Uterus (tissue), 4 donors: Measurements from ENCODE around the gene CCDC57. TPM values are rescaled to one million over a fixed set of nuclear protein-coding genes. Genes with fewer than 3 reads are reported as not detected.
A peak's percentile ranks its signal among the peaks of the same experiment; 100 is the strongest.

ENCODE experiments used
- DNase-seq, 2 donors: peaks; one replicate each; pipeline ENCODE4 v3.0.0-alpha.2; 2019 to 2020
- H3K27ac ChIP-seq, 2 donors: fragments of 200-600 bp; sonication (generic); 1 replicate in 1 of 2; 2 replicates in 1 of 2; pipeline ENCODE4 v1.5.1; 2016 to 2018
- H3K27me3 ChIP-seq, 2 donors: fragments of 200-600 bp; sonication (generic); one replicate each; pipeline ENCODE4 v1.5.1; 2018 to 2019; ENCODE audit warnings: control low read depth in 1 of 2
- H3K36me3 ChIP-seq, 2 donors: fragments of 200-600 bp; sonication (generic); one replicate each; pipeline ENCODE4 v1.5.1; 2019; ENCODE audit warnings: control low read depth in 1 of 2
- H3K4me1 ChIP-seq, 2 donors: fragments of 200-600 bp; sonication (generic); one replicate each; pipeline ENCODE4 v1.5.1; 2018 to 2019; ENCODE audit warnings: control low read depth in 1 of 2
- H3K4me3 ChIP-seq, 2 donors: fragments of 200-600 bp; sonication (generic); 1 replicate in 1 of 2; 2 replicates in 1 of 2; pipeline ENCODE4 v1.5.1; 2018 to 2019; ENCODE audit warnings: mild to moderate bottlenecking in 1 of 2
- H3K9me3 ChIP-seq, 2 donors: fragments of 200-600 bp; sonication (generic); one replicate each; pipeline ENCODE4 v1.5.1; 2019; ENCODE audit warnings: control low read depth in 1 of 2
- CTCF ChIP-seq, 4 experiments: fragments of 200-600 bp in 2 of 4; fragments of 450-650 bp in 2 of 4; sonication (generic) in 2 of 4; IDR thresholded peaks; one replicate each; pipeline ENCODE4 v1.5.1; 2016 to 2019; ENCODE audit warnings: antibody characterized with exemption in 4 of 4, mild to moderate bottlenecking in 2 of 4, moderate library complexity in 1 of 4
- POLR2A ChIP-seq, 2 donors: fragments of 450-650 bp; IDR thresholded peaks; one replicate each; pipeline ENCODE4 v1.6.1; 2016; ENCODE audit warnings: antibody characterized with exemption in 2 of 2, mild to moderate bottlenecking in 1 of 2, moderate library complexity in 1 of 2
- intact Hi-C: fragments of 100-400 bp; cut with DNase I; formaldehyde crosslinking; loops from one replicate; pipeline ENCODE4 v1.15.1; 2023; ENCODE audit warnings: low total_unique reads
- total RNA-seq, 4 donors: library from RNA; depleted of rRNA in 3 of 4; stranded (reverse); fragments of >200 nt in 3 of 4; gene quantifications; one replicate each; pipeline versions ENCODE4 v1.1.0 to v1.2.4, GENCODE V29; 2014 to 2023
- donor health status: DM: yes; HTN: yes; CAD: no.

CCDC57 gene
- total RNA-seq, 4 donors from 2014 or later = 4.4 to 88.2 (median 17.6) TPM

- Histone ChIP-seq H3K9me3 (no peaks in the 10 kb centered on the region), H3K4me3 (no peak overlapping the region), H3K4me1 (peaks cover 0 to 13% of the 10 kb centered on the region in 2 donors), H3K27me3 (no peaks in the 10 kb centered on the region), H3K27ac (peak overlapping the region in 1 of 2 donors; percentile 29), H3K36me3 (no peaks in the 10 kb centered on the region)
- peak in 1 of 2 donors; percentile 17 for DNase-seq
- TF ChIP-seq POLR2A (IDR thresholded peaks at IDR 0.05) (no peak), CTCF (IDR thresholded peaks at IDR 0.05) (no peak)
- intact Hi-C loops = no loop called here
These were observed 105.8 kb downstream of the CCDC57 start for GRCh38 chr17:82106688-82107305.

- TF ChIP-seq CTCF (IDR thresholded peaks at IDR 0.05) = no peak
- no peak for TF ChIP-seq POLR2A (IDR thresholded peaks at IDR 0.05)
- no peaks in the 10 kb centered on the region for H3K36me3 ChIP-seq
- DNase-seq = peak; percentile 23 to 25
- intact Hi-C loops = no loop called here
- peak overlapping the region in 1 of 2 donors; percentile 29 for H3K27ac ChIP-seq
- H3K27me3 ChIP-seq = no peaks in the 10 kb centered on the region
- no peaks in the 10 kb centered on the region for H3K9me3 ChIP-seq
- no peak overlapping the region for H3K4me3 ChIP-seq
- H3K4me1 ChIP-seq = peaks cover 0 to 13% of the 10 kb centered on the region in 2 donors
These were observed 106.6 kb downstream of the CCDC57 start for GRCh38 chr17:82105882-82106687.

- TF ChIP-seq CTCF (IDR thresholded peaks at IDR 0.05) = no peak
- intact Hi-C loops = no loop called here
- Histone ChIP-seq H3K36me3 (no peaks in the 10 kb centered on the region), H3K27me3 (no peaks in the 10 kb centered on the region), H3K9me3 (no peaks in the 10 kb centered on the region), H3K4me1 (peaks cover 0 to 13% of the 10 kb centered on the region in 2 donors), H3K4me3 (no peak overlapping the region), H3K27ac (peak overlapping the region in 1 of 2 donors; percentile 29)
- peak in 1 of 2 donors; percentile 14 for DNase-seq
These were observed 107.2 kb downstream of the CCDC57 start for GRCh38 chr17:82105417-82105881.

GRCh38 chr17:82104797-82105416 lies 107.7 kb downstream of the CCDC57 start:
- intact Hi-C loops = no loop called here
- Histone ChIP-seq H3K9me3 (no peaks in the 10 kb centered on the region), H3K4me1 (peaks cover 0 to 13% of the 10 kb centered on the region in 2 donors), H3K27ac (peak overlapping the region in 1 of 2 donors; percentile 73), H3K36me3 (no peaks in the 10 kb centered on the region), H3K4me3 (no peak overlapping the region), H3K27me3 (no peaks in the 10 kb centered on the region)
- DNase-seq = no peak
- TF ChIP-seq CTCF (IDR thresholded peaks at IDR 0.05) (no peak), POLR2A (IDR thresholded peaks at IDR 0.05) (no peak)
